Mesenchymal stem cell (in vitro differentiated cells and primary cell): ENCODE measurements around the gene KISS1R.

Source experiments
- DNase-seq: peaks from one replicate; pipeline ENCODE4 v3.0.0-alpha.2; 2013
- H2AFZ ChIP-seq: one replicate; pipeline ENCODE4 v1.6.1; 2013; ENCODE audit warnings: low read depth, mild to moderate bottlenecking, control low read depth, inconsistent platforms, low read length, moderate library complexity
- H2AK5ac ChIP-seq: 2 replicates; pipeline ENCODE4 v1.6.1; 2013; ENCODE audit warnings: low read length, moderate library complexity, mild to moderate bottlenecking, inconsistent platforms; ENCODE audit not compliant: severe bottlenecking
- H2BK120ac ChIP-seq: one replicate; pipeline ENCODE4 v1.6.1; 2013; ENCODE audit warnings: low read depth, mild to moderate bottlenecking, inconsistent platforms, low read length, moderate library complexity
- H2BK12ac ChIP-seq, 2 experiments: one replicate each; pipeline ENCODE4 v1.6.1; 2013; ENCODE audit warnings: inconsistent platforms in 2 of 2, low read length in 2 of 2, mild to moderate bottlenecking in 2 of 2, moderate library complexity in 2 of 2, control low read depth in 1 of 2
- H2BK15ac ChIP-seq: one replicate; pipeline ENCODE4 v1.6.1; 2013; ENCODE audit warnings: mild to moderate bottlenecking, low read depth, inconsistent platforms; ENCODE audit not compliant: poor library complexity, severe bottlenecking
- H2BK5ac ChIP-seq: 2 replicates; pipeline ENCODE4 v1.6.1; 2013; ENCODE audit warnings: low read depth, mild to moderate bottlenecking, low read length, control low read depth, inconsistent platforms; ENCODE audit not compliant: poor library complexity, severe bottlenecking
- H3K14ac ChIP-seq, 2 experiments: one replicate each; pipeline ENCODE4 v1.6.1; 2013; ENCODE audit warnings: inconsistent platforms in 2 of 2, low read length in 2 of 2, control low read depth in 1 of 2, mild to moderate bottlenecking in 1 of 2, moderate library complexity in 1 of 2
- H3K18ac ChIP-seq, 2 experiments: one replicate each; pipeline ENCODE4 v1.6.1; 2013; ENCODE audit warnings: inconsistent platforms in 2 of 2, low read length in 2 of 2, control low read depth in 1 of 2, low read depth in 1 of 2, mild to moderate bottlenecking in 1 of 2
- H3K23ac ChIP-seq, 2 experiments: one replicate each; pipeline ENCODE4 v1.6.1; 2013; ENCODE audit warnings: inconsistent platforms in 2 of 2, low read length in 2 of 2, mild to moderate bottlenecking in 2 of 2, moderate library complexity in 2 of 2, control low read depth in 1 of 2
- H3K27ac ChIP-seq: 2 replicates; pipeline ENCODE4 v1.5.1; 2013; ENCODE audit warnings: mild to moderate bottlenecking, moderate library complexity, low read length, control low read depth, inconsistent platforms; ENCODE audit not compliant: poor library complexity, severe bottlenecking
- H3K27me3 ChIP-seq, 2 experiments: 2 replicates each; pipeline versions ENCODE4 v1.6.1 to v1.7.0; 2013; ENCODE audit warnings: low read length in 2 of 2, mild to moderate bottlenecking in 2 of 2, moderate library complexity in 2 of 2, control low read depth in 1 of 2, inconsistent platforms in 1 of 2; ENCODE audit not compliant: control insufficient read depth in 1 of 2, insufficient read depth in 1 of 2
- H3K36me3 ChIP-seq, 2 experiments: 2 replicates each; pipeline versions ENCODE4 v1.6.1 to v1.7.0; 2013; ENCODE audit warnings: low read length in 2 of 2, control low read depth in 1 of 2, inconsistent platforms in 1 of 2, low read depth in 1 of 2, mild to moderate bottlenecking in 1 of 2; ENCODE audit not compliant: insufficient read depth in 2 of 2, control insufficient read depth in 1 of 2
- H3K4ac ChIP-seq, 2 experiments: one replicate each; pipeline ENCODE4 v1.6.1; 2013; ENCODE audit warnings: inconsistent platforms in 2 of 2, low read length in 2 of 2, mild to moderate bottlenecking in 2 of 2, moderate library complexity in 2 of 2, control low read depth in 1 of 2, low read depth in 1 of 2
- H3K4me1 ChIP-seq: 2 replicates; pipeline ENCODE4 v1.6.1; 2013; ENCODE audit warnings: low read depth, low read length, control low read depth; ENCODE audit not compliant: control insufficient read depth, insufficient read depth
- H3K4me2 ChIP-seq: 2 replicates; pipeline ENCODE4 v1.6.1; 2013; ENCODE audit warnings: low read length, mild to moderate bottlenecking, inconsistent platforms; ENCODE audit not compliant: poor library complexity, severe bottlenecking
- H3K4me3 ChIP-seq, 2 experiments: 2 replicates each; pipeline versions ENCODE4 v1.5.1 to v1.7.0; 2013; ENCODE audit warnings: low read length in 2 of 2, mild to moderate bottlenecking in 2 of 2, control low read depth in 1 of 2, low read depth in 1 of 2; ENCODE audit not compliant: insufficient read depth in 1 of 2
- H3K79me1 ChIP-seq: replicated peaks from 2 replicates; pipeline ENCODE4 v1.6.1; 2013; ENCODE audit warnings: mild to moderate bottlenecking, control low read depth, low read length, inconsistent platforms; ENCODE audit not compliant: poor library complexity, severe bottlenecking
- H3K9ac ChIP-seq: 2 replicates; pipeline ENCODE4 v1.7.0; 2013; ENCODE audit warnings: mild to moderate bottlenecking, low read length, moderate library complexity
- H3K9me3 ChIP-seq: 2 replicates; pipeline ENCODE4 v1.7.0; 2013; ENCODE audit warnings: mild to moderate bottlenecking, low read length; ENCODE audit not compliant: control insufficient read depth
- H4K8ac ChIP-seq: one replicate; pipeline ENCODE4 v1.6.1; 2013; ENCODE audit warnings: inconsistent platforms, mild to moderate bottlenecking, low read length, moderate library complexity
- H4K91ac ChIP-seq: one replicate; pipeline ENCODE4 v1.6.1; 2013; ENCODE audit warnings: mild to moderate bottlenecking, low read length, inconsistent platforms
- WGBS: methylation state at CpG from one replicate; pipeline ENCODE4 v1.1.7; 2013; ENCODE audit warnings: mixed read lengths; 5-methylcytosine and 5-hydroxymethylcytosine counted together

KISS1R gene

GRCh38 chr19:925526-926322 is 8.6 kb downstream of the KISS1R start, which contains the start of gene ARID3A:
ARID3A (plus strand) TSS chr19:926035; CDS start chr19:929529, 3,494 bp downstream.
- peak; percentile 90 for DNase-seq
- peak within 1 kb of the TSS; percentile 80 for H3K4me2 ChIP-seq
- H2BK15ac ChIP-seq, result peak within 1 kb of the TSS; percentile 98
- H2AFZ ChIP-seq, result peak within 1 kb of the TSS; percentile 44
- peak within 1 kb of the TSS; percentile 79 for H3K27ac ChIP-seq
- H4K91ac ChIP-seq, result peak within 1 kb of the TSS; percentile 92
- H2AK5ac ChIP-seq, result peak within 1 kb of the TSS; percentile 29
- peak within 1 kb of the TSS; percentile 85 to 90 for H3K4me3 ChIP-seq
- H3K23ac ChIP-seq, result peak within 1 kb of the TSS in 1 of 2 experiments; percentile 5
- peaks cover 6 to 7% of the 10 kb centered on the region in 2 experiments for H3K27me3 ChIP-seq
- H2BK120ac ChIP-seq, result peak within 1 kb of the TSS; percentile 99
- H4K8ac ChIP-seq, result peak within 1 kb of the TSS; percentile 87
- H3K79me1 ChIP-seq, result peaks cover 5% of the 10 kb centered on the region
- peak within 1 kb of the TSS; percentile 92 for H3K9ac ChIP-seq
- peak within 1 kb of the TSS; percentile 93 for H2BK5ac ChIP-seq
- H3K4ac ChIP-seq, result peak within 1 kb of the TSS; percentile 89 to 91
- H3K14ac ChIP-seq, result peak within 1 kb of the TSS; percentile 73 to 82
- H3K4me1 ChIP-seq, result peaks cover 25% of the 10 kb centered on the region
- peak within 1 kb of the TSS in 1 of 2 experiments; percentile 71 for H2BK12ac ChIP-seq
- H3K9me3 ChIP-seq, result no peaks in the 10 kb centered on the region
- peaks cover 8 to 21% of the 10 kb centered on the region in 2 experiments for H3K36me3 ChIP-seq
- WGBS, result under 1% methylated on average over 49 of the region's 97 CpGs
- H3K18ac ChIP-seq, result peak within 1 kb of the TSS; percentile 90 to 94

- peak overlapping the region; percentile 73 to 82 for H3K14ac ChIP-seq
- H2AK5ac ChIP-seq, result peak overlapping the region; percentile 29
- H3K18ac ChIP-seq, result peak overlapping the region; percentile 90 to 94
- peak overlapping the region; percentile 75 for H4K8ac ChIP-seq
- peaks cover 2% of the 10 kb centered on the region in 2 experiments for H3K27me3 ChIP-seq
- WGBS, result 0% methylated on average over 15 of the region's 21 CpGs
- peak overlapping the region; percentile 92 for H3K9ac ChIP-seq
- H3K4me2 ChIP-seq, result peak overlapping the region; percentile 2
- peak overlapping the region; percentile 99 for H2BK120ac ChIP-seq
- H3K23ac ChIP-seq, result peak overlapping the region in 1 of 2 experiments; percentile 5
- peaks cover 13 to 26% of the 10 kb centered on the region in 2 experiments for H3K36me3 ChIP-seq
- H2BK15ac ChIP-seq, result peak overlapping the region; percentile 98
- no peak overlapping the region for H2AFZ ChIP-seq
- peak overlapping the region; percentile 91 for H2BK5ac ChIP-seq
- no peaks in the 10 kb centered on the region for H3K9me3 ChIP-seq
- H3K27ac ChIP-seq, result peak overlapping the region; percentile 79
- H3K79me1 ChIP-seq, result peaks cover 5% of the 10 kb centered on the region
- no peak for DNase-seq
- H3K4ac ChIP-seq, result peak overlapping the region; percentile 85 to 89
- peak overlapping the region; percentile 92 for H4K91ac ChIP-seq
- H3K4me1 ChIP-seq, result peaks cover 27% of the 10 kb centered on the region
- no peak overlapping the region for H2BK12ac ChIP-seq
- H3K4me3 ChIP-seq, result peak overlapping the region; percentile 84 to 85
These were observed 9.1 kb downstream of the KISS1R start for GRCh38 chr19:926323-926588.

- Histone ChIP-seq H2BK5ac (peak overlapping the region; percentile 91), H3K27ac (peak overlapping the region; percentile 79), H4K8ac (peak overlapping the region; percentile 92), H3K79me1 (peaks cover 5% of the 10 kb centered on the region), H2BK15ac (peak overlapping the region; percentile 98), H2BK120ac (peak overlapping the region; percentile 99), H3K9ac (peak overlapping the region; percentile 92), H2BK12ac (peak overlapping the region in 1 of 2 experiments; percentile 71), H3K23ac (no peak overlapping the region), H3K27me3 (no peaks in the 10 kb centered on the region), H3K4me1 (peaks cover 28% of the 10 kb centered on the region), H4K91ac (peak overlapping the region; percentile 86), H3K4me2 (peak overlapping the region; percentile 79), H2AK5ac (no peak overlapping the region), H3K18ac (peak overlapping the region; percentile 94 to 96), H3K14ac (peak overlapping the region in 1 of 2 experiments; percentile 87), H2AFZ (no peak overlapping the region), H3K36me3 (peaks cover 16 to 31% of the 10 kb centered on the region in 2 experiments), H3K9me3 (no peaks in the 10 kb centered on the region), H3K4ac (peak overlapping the region; percentile 85 to 89), H3K4me3 (peak overlapping the region; percentile 84 to 85)
- DNase-seq, result peak; percentile 71
- under 1% methylated on average over 41 of the region's 52 CpGs for WGBS
These were observed 9.6 kb downstream of the KISS1R start for GRCh38 chr19:926589-927350.
